Gastrocnemius medialis (tissue), 4 donors: ENCODE data around the gene DNAL1. TPM values are rescaled to one million over a fixed set of nuclear protein-coding genes. Genes with fewer than 3 reads are reported as not detected.
"Not testable (repeated sequence)": the region's sequence is repeated elsewhere in the genome, so short reads cannot be mapped to it uniquely, and the experiment has no call there.

Experiments used
- ATAC-seq, 2 donors: fragments of 150-250 bp; one replicate each; pipeline ENCODE4 v1.9.1; 2016
- DNase-seq, 2 donors: peaks; one replicate each; pipeline ENCODE4 v3.0.0-alpha.2; 2019
- H3K27ac ChIP-seq, 4 donors: fragments of 200-600 bp; sonication (generic); 1 replicate in 1 of 4; 2 replicates in 3 of 4; pipeline ENCODE4 v1.5.1; 2016 to 2018; ENCODE audit warnings: mild to moderate bottlenecking in 2 of 4, moderate library complexity in 1 of 4
- H3K27me3 ChIP-seq, 3 donors: fragments of 200-600 bp; sonication (generic) in 2 of 3; 1 replicate in 1 of 3; 2 replicates in 2 of 3; pipeline versions ENCODE4 v1.5.1 to v1.6.0; 2016 to 2019; ENCODE audit warnings: mild to moderate bottlenecking in 1 of 3, moderate library complexity in 1 of 3
- H3K36me3 ChIP-seq, 2 donors: fragments of 200-600 bp; sonication (generic) in 1 of 2; one replicate each; pipeline ENCODE4 v1.5.1; 2017 to 2018
- H3K4me1 ChIP-seq, 2 donors: fragments of 200-600 bp; sonication (generic) in 1 of 2; one replicate each; pipeline ENCODE4 v1.5.1; 2016 to 2017; ENCODE audit warnings: mild to moderate bottlenecking in 2 of 2
- H3K4me3 ChIP-seq, 4 donors: fragments of 200-600 bp; sonication (generic) in 3 of 4; 1 replicate in 1 of 4; 2 replicates in 3 of 4; pipeline ENCODE4 v1.5.1; 2016 to 2019; ENCODE audit warnings: mild to moderate bottlenecking in 2 of 4
- H3K9me3 ChIP-seq, 3 donors: fragments of 200-600 bp; sonication (generic) in 2 of 3; 1 replicate in 1 of 3; 2 replicates in 2 of 3; pipeline ENCODE4 v1.5.1; 2016 to 2019
- POLR2A ChIP-seq, 2 donors: fragments of 450-650 bp; IDR thresholded peaks; one replicate each; pipeline ENCODE4 v1.6.1; 2017; ENCODE audit warnings: antibody characterized with exemption in 2 of 2, mild to moderate bottlenecking in 2 of 2, moderate library complexity in 2 of 2
- in situ Hi-C, 4 donors: fragments of 200-750 bp; cut with MboI; loops; one replicate each; pipeline versions ENCODE4 v1.15.0 to v1.8.0; 2017; ENCODE audit warnings: low sequenced_read_pairs in 4 of 4
- intact Hi-C: fragments of 100-400 bp; cut with DNase I; formaldehyde crosslinking; loops from one replicate; pipeline ENCODE4 v1.15.1; 2023; ENCODE audit warnings: low total_unique reads
- total RNA-seq, 4 donors: library from RNA; depleted of rRNA; stranded (reverse); fragments of >200 nt; gene quantifications; one replicate each; pipeline versions ENCODE4 v1.1.0 to v1.2.3, GENCODE V29; 2016
- TF ChIP-seq, protein P1 (sequence below), 5 experiments: fragments of 450-650 bp in 3 of 5; fragments of 200-600 bp in 2 of 5; sonication (generic) in 2 of 5; IDR thresholded peaks in 4 of 5; conservative IDR thresholded peaks in 1 of 5; 1 replicate in 4 of 5; 2 replicates in 1 of 5; pipeline ENCODE4 v1.5.1; 2016 to 2019; ENCODE audit warnings: antibody characterized with exemption in 5 of 5, mild to moderate bottlenecking in 3 of 5, moderate library complexity in 3 of 5

The DNAL1 gene
- total RNA-seq, 4 donors from 2014 or later: 6.4 to 8.2 (median 7.7) TPM

DNA sequence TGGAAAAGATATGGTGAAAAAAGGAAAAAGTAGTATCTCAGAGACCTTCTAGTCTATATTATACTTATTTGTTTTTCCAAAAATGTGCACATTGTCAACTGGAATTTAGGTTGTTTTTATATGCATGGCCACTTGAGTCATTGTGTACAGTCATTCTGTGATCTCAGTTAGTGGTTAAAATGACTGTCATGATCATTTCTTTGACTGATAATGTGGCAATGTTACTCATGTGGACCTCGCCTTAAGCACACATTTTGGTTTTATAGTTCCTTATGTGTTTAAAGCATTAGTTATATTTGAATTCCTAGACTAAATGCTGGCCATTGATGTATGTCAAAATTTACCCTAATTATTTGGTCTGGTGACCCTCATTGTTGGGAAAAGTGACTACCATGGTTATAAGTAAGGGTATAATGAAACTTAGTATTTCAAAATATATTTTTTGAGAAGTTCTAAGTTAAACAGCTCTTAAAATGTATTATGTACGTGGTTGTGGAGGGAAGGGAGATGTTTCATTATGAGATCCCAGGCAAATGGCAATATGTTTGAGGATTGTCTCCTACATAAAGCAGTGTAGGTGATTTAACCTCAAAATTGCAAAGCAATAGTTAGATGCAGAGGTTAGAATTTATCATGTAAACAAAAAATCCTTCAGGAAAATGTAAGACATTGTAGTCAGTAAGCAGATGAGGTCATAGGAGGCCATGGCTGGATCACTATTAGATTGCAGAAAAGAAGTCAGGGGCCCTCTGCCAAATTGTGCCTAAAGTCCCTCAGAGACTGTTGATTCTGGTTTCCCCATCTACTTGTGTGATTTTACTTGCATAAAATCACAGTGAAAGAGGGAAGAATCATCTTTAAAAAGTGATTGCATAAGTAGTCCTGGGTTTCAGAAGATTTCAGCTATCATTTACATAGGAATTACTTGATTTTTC, 51.9 kb downstream of the DNAL1 start:
- intact Hi-C loops (no loop called here), in situ Hi-C loops (no loop called here)
- Histone ChIP-seq H3K27ac (no peak overlapping the region), H3K9me3 (no peaks in the 10 kb centered on the region), H3K4me3 (no peak overlapping the region), H3K4me1 (no peaks in the 10 kb centered on the region), H3K36me3 (no peaks in the 10 kb centered on the region), H3K27me3 (no peaks in the 10 kb centered on the region)
- no peak for TF ChIP-seq POLR2A (IDR thresholded peaks at IDR 0.05)
- TF ChIP-seq, protein P1, sequence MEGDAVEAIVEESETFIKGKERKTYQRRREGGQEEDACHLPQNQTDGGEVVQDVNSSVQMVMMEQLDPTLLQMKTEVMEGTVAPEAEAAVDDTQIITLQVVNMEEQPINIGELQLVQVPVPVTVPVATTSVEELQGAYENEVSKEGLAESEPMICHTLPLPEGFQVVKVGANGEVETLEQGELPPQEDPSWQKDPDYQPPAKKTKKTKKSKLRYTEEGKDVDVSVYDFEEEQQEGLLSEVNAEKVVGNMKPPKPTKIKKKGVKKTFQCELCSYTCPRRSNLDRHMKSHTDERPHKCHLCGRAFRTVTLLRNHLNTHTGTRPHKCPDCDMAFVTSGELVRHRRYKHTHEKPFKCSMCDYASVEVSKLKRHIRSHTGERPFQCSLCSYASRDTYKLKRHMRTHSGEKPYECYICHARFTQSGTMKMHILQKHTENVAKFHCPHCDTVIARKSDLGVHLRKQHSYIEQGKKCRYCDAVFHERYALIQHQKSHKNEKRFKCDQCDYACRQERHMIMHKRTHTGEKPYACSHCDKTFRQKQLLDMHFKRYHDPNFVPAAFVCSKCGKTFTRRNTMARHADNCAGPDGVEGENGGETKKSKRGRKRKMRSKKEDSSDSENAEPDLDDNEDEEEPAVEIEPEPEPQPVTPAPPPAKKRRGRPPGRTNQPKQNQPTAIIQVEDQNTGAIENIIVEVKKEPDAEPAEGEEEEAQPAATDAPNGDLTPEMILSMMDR (IDR thresholded peaks at IDR 0.05 in 4 of 5, conservative IDR thresholded peaks at IDR 0.05 in 1 of 5): no peak
- no peak for ATAC-seq
- DNase-seq: peak in 1 of 2 donors; percentile 27

DNA sequence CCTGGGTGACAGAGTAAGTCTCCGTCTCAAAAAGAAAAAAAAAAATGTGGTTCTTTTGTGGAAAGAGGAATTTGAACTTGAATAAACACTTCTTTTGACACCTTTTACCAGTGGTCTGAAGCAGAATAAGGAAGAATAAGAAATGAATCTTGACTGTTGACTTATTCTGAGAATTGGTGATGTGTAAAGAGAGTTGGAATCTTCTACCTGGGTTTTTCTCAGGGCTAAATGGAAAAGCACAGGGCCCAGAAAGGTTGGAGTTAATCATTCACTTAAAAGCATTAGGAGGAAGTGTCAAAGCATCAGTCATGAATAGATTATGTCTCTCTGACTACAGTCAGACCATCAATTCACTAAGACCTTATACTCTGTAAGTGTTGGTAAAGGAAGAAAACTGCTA, 55.5 kb downstream of the DNAL1 start:
- Histone ChIP-seq H3K4me3 (no peak overlapping the region), H3K27ac (no peak overlapping the region), H3K4me1 (no peaks in the 10 kb centered on the region), H3K27me3 (no peaks in the 10 kb centered on the region), H3K36me3 (no peaks in the 10 kb centered on the region), H3K9me3 (no peaks in the 10 kb centered on the region)
- no peak for DNase-seq
- in situ Hi-C loops (no loop called here), intact Hi-C loops (no loop called here)
- no peak for TF ChIP-seq POLR2A (IDR thresholded peaks at IDR 0.05)
- TF ChIP-seq, protein P1 (IDR thresholded peaks at IDR 0.05 in 4 of 5, conservative IDR thresholded peaks at IDR 0.05 in 1 of 5): no peak
- no peak for ATAC-seq

DNA sequence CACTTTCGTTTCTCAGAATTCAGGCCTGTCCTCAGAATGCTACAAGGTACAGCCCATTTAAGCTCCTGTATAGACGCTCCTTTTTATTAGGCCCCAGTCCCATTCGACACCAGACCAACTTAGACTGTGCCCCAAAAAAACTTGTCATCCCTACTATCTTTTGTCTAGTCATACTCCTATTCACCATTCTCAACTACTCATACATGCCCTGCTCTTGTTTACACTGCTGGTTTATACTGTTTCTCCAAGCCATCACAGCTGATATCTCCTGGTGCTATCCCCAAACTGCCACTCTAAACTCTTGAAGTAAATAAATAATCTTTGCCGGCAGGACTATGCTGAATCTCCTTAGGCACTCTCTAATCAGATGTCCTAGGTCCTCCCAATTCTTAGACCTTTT, 63.3 kb downstream of the DNAL1 start:
- H3K27me3 ChIP-seq, in situ Hi-C loops, DNase-seq, intact Hi-C loops, H3K27ac ChIP-seq, H3K36me3 ChIP-seq, H3K4me3 ChIP-seq, H3K9me3 ChIP-seq, ATAC-seq: not testable (repeated sequence)
- H3K4me1 ChIP-seq: peaks cover 11 to 15% of the 10 kb centered on the region in 2 donors

DNA sequence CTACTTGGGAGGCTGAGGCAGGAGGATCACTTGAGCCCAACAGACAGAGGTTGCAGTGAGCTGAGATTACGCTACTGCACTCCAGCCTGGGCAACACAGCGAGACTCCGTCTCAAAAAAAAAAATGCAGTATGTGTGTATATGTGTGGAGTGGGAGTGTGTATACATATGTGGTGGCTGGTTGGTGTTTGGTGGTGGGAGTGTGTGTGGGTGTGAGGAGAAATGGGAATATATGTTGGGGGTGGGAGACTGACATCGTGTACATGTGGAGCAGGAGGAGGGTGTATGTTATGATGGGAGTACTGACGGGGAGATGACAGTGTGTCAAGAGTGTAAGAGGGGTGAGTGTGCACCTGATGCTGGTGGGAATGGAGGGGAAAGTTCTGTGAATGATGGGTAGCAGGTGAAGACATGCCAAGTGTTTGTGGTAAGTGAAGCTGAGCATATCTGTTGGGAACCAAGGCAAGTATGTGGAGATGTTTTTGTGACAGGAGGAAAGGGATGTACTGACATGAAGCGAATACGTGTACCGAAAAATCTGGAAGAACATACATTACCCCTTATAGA, 65.2 kb downstream of the DNAL1 start:
- intact Hi-C loops: no loop called here

More for the DNA sequence above, 65.2 kb downstream of the DNAL1 start:
- DNase-seq (no peak), ATAC-seq (no peak)
- Histone ChIP-seq H3K4me1 (peaks cover 16 to 21% of the 10 kb centered on the region in 2 donors), H3K27me3 (no peaks in the 10 kb centered on the region), H3K36me3 (no peaks in the 10 kb centered on the region), H3K4me3 (no peak overlapping the region), H3K9me3 (no peaks in the 10 kb centered on the region), H3K27ac (no peak overlapping the region)
- TF ChIP-seq POLR2A (IDR thresholded peaks at IDR 0.05): no peak
- TF ChIP-seq, protein P1 (IDR thresholded peaks at IDR 0.05 in 4 of 5, conservative IDR thresholded peaks at IDR 0.05 in 1 of 5): no peak
- in situ Hi-C loops: loop anchor here in 2 of 4 donors (10.0 kb wide), 2 partner anchors 55 to 65 kb away; partner anchors contain the start of gene DNAL1 (in 1 of the 2)
